PC-3 (cell line): ENCODE results near the gene ZKSCAN5. TPM values are rescaled to one million over a fixed set of nuclear protein-coding genes. Genes with fewer than 3 reads are reported as not detected.

ENCODE experiments used
- ATAC-seq: fragments of 200-7000 bp; cut with Tn5 transposase; 2 replicates; pipeline ENCODE4 v1.9.1; 2020; ENCODE audit warnings: mild to moderate bottlenecking, moderate library complexity
- BruUV-seq: library from RNA; stranded (reverse); fragments of 400-500 nt; replicated peaks from 2 replicates; lab custom pipeline; 2021; lab: Mats Ljungman, UMichigan
- CTCF ChIA-PET: fragments of 300-600 bp; sonication (Branson Sonifier 250); formaldehyde crosslinking; loops from one replicate; lab custom pipeline; 2022; ENCODE audit warnings: antibody characterized with exemption; lab: Charles Lee
- POLR2A ChIA-PET: fragments of 300-600 bp; sonication (Branson Sonifier 250); formaldehyde crosslinking; loops from one replicate; lab custom pipeline; 2022; ENCODE audit warnings: antibody characterized with exemption; ENCODE audit not compliant: unreplicated experiment; lab: Charles Lee
- DNase-seq: peaks from one replicate; pipeline ENCODE4 v3.0.0-alpha.2; 2015
- H2AFZ ChIP-seq: fragments of 300-600 bp; sonication (generic); 2 replicates; pipeline ENCODE4 v1.6.0; 2016; ENCODE audit warnings: antibody characterized with exemption, low read length
- H3F3A ChIP-seq: fragments of 300-600 bp; sonication (generic); one replicate; pipeline ENCODE4 v1.6.0; 2017; ENCODE audit warnings: antibody characterized with exemption, low read length, control low read depth, mild to moderate bottlenecking; ENCODE audit not compliant: unreplicated experiment
- H3K27ac ChIP-seq: fragments of 300-600 bp; sonication (generic); 2 replicates; pipeline ENCODE4 v1.5.1; 2016; ENCODE audit warnings: mild to moderate bottlenecking, low read length
- H3K27me3 ChIP-seq: fragments of 300-600 bp; sonication (generic); 2 replicates; pipeline ENCODE4 v1.6.1; 2016; ENCODE audit warnings: low read length, mixed read lengths
- H3K36me3 ChIP-seq: fragments of 300-600 bp; sonication (generic); 2 replicates; pipeline ENCODE4 v1.6.1; 2016; ENCODE audit warnings: low read depth, mixed run types, low read length, mixed read lengths
- H3K4me1 ChIP-seq: fragments of 300-600 bp; sonication (generic); 2 replicates; pipeline ENCODE4 v1.5.1; 2016; ENCODE audit warnings: low read length; ENCODE audit not compliant: insufficient read depth
- H3K4me2 ChIP-seq: fragments of 300-600 bp; sonication (generic); 2 replicates; pipeline ENCODE4 v1.6.0; 2016; ENCODE audit warnings: low read length
- H3K4me3 ChIP-seq: fragments of 300-600 bp; sonication (generic); 2 replicates; pipeline ENCODE4 v1.5.1; 2016; ENCODE audit warnings: mild to moderate bottlenecking, low read length, mixed read lengths
- H3K79me2 ChIP-seq: fragments of 300-600 bp; sonication (generic); 2 replicates; pipeline ENCODE4 v1.6.1; 2017; ENCODE audit warnings: low read length, mixed read lengths
- H3K9ac ChIP-seq: fragments of 300-600 bp; sonication (generic); 2 replicates; pipeline ENCODE4 v1.6.0; 2016; ENCODE audit warnings: mild to moderate bottlenecking, low read length
- H3K9me2 ChIP-seq: fragments of 300-600 bp; sonication (generic); replicated peaks from 2 replicates; pipeline ENCODE4 v1.6.1; 2016; ENCODE audit warnings: mixed run types, low read length, mixed read lengths
- H3K9me3 ChIP-seq: fragments of 300-600 bp; sonication (generic); 2 replicates; pipeline ENCODE4 v1.6.1; 2016; ENCODE audit warnings: low read length, mixed read lengths
- H4K20me1 ChIP-seq: fragments of 300-600 bp; sonication (generic); 2 replicates; pipeline ENCODE4 v1.6.1; 2016; ENCODE audit warnings: low read length, mixed read lengths
- CTCF ChIP-seq: fragments of 300-600 bp; sonication (generic); conservative IDR thresholded peaks from 2 replicates; pipeline ENCODE4 v1.5.1; 2017; ENCODE audit warnings: antibody characterized with exemption, low read depth, mild to moderate bottlenecking, low read length
- EZH2 ChIP-seq: fragments of 300-600 bp; sonication (generic); IDR thresholded peaks from one replicate; pipeline ENCODE4 v1.6.1; 2017; ENCODE audit warnings: antibody characterized with exemption, mild to moderate bottlenecking, low read length; ENCODE audit not compliant: unreplicated experiment
- EZH2phosphoT487 ChIP-seq: fragments of 300-600 bp; sonication (generic); IDR thresholded peaks from 2 replicates; pipeline ENCODE4 v1.6.1; 2018; ENCODE audit warnings: mild to moderate bottlenecking, antibody characterized with exemption, low read length, borderline replicate concordance
- intact Hi-C: fragments of 100-400 bp; cut with micrococcal nuclease; formaldehyde crosslinking; loops from 2 replicates; pipeline ENCODE4 v1.9.0; 2023
- total RNA-seq: library from RNA; depleted of rRNA; stranded (reverse); fragments of >200 nt; gene quantifications from 2 replicates; pipeline ENCODE4 v1.2.3, GENCODE V29; 2014

Gene ZKSCAN5
- total RNA-seq, 1 experiment from 2014 or later: 9.9 TPM

- H3K4me3 ChIP-seq: no peak overlapping the region
- intact Hi-C loops: no loop called here
- DNase-seq: no peak
- CTCF ChIA-PET: no interaction called here
- no peaks in the 10 kb centered on the region for H3K9me2 ChIP-seq
- H3K9ac ChIP-seq: no peak overlapping the region
- POLR2A ChIA-PET: interaction anchor here (0.6 kb wide), 1 partner anchor 57 kb away, joined by 3 read pairs; no protein-coding TSS in a partner anchor
- H3K4me2 ChIP-seq: no peak overlapping the region
- H3F3A ChIP-seq: no peaks in the 10 kb centered on the region
- no peaks in the 10 kb centered on the region for H3K9me3 ChIP-seq
- ATAC-seq: no peak
- no peaks in the 10 kb centered on the region for H4K20me1 ChIP-seq
- no TSS peak for BruUV-seq
- no peaks in the 10 kb centered on the region for H3K79me2 ChIP-seq
- no peak for TF ChIP-seq CTCF
- TF ChIP-seq EZH2phosphoT487: no peak
- no peak for TF ChIP-seq EZH2
- peaks cover 15% of the 10 kb centered on the region for H3K4me1 ChIP-seq
- H3K27ac ChIP-seq: no peak overlapping the region
- no peaks in the 10 kb centered on the region for H3K36me3 ChIP-seq
- no peaks in the 10 kb centered on the region for H3K27me3 ChIP-seq
- H2AFZ ChIP-seq: no peak overlapping the region
These were observed 53.5 kb downstream of the ZKSCAN5 start for GRCh38 chr7:99557940-99558305.

- H2AFZ ChIP-seq: no peak within 1 kb of the TSS
- no peaks in the 10 kb centered on the region for H3K36me3 ChIP-seq
- no peaks in the 10 kb centered on the region for H4K20me1 ChIP-seq
- POLR2A ChIA-PET: no interaction called here
- H3K79me2 ChIP-seq: no peaks in the 10 kb centered on the region
- DNase-seq (no peak), ATAC-seq (no peak)
- H3K4me3 ChIP-seq: no peak within 1 kb of the TSS
- H3K9me3 ChIP-seq: no peaks in the 10 kb centered on the region
- H3K4me1 ChIP-seq: peaks cover 18% of the 10 kb centered on the region
- H3K4me2 ChIP-seq: no peak within 1 kb of the TSS
- H3K9me2 ChIP-seq: no peaks in the 10 kb centered on the region
- H3F3A ChIP-seq: no peaks in the 10 kb centered on the region
- no peak within 1 kb of the TSS for H3K27ac ChIP-seq
- CTCF ChIA-PET: no interaction called here
- no peaks in the 10 kb centered on the region for H3K27me3 ChIP-seq
- no peak within 1 kb of the TSS for H3K9ac ChIP-seq
- intact Hi-C loops: no loop called here
- TF ChIP-seq EZH2phosphoT487: no peak
- no peak for TF ChIP-seq CTCF
- no peak for TF ChIP-seq EZH2
- BruUV-seq: no TSS peak
These were observed 54.1 kb downstream of the ZKSCAN5 start, which contains the start of gene ZNF655 for GRCh38 chr7:99558306-99559174. TSS of gene ZNF655 (plus strand) at chr7:99558642. CDS start at chr7:99560560, 1,918 bp downstream.
